HG02884 (cell line): ENCODE data around the gene ADH5.
"Not testable (repeated sequence)": the region's sequence is repeated elsewhere in the genome, so short reads cannot be mapped to it uniquely, and the experiment has no call there.

Experiments
- ATAC-seq: cut with Tn5 transposase; IDR thresholded peaks from one replicate; pipeline ENCODE4 v1.9.1; 2021; ENCODE audit warnings: mild to moderate bottlenecking, moderate library complexity; ENCODE audit not compliant: unreplicated experiment

The ADH5 gene

GRCh38 chr4:99088023-99088449, 552 bp downstream of the ADH5 start:
- ATAC-seq, result peak; percentile 19

- ATAC-seq, result no peak
Measured at GRCh38 chr4:99084595-99084994, 4.0 kb downstream of the ADH5 start.

- no peak for ATAC-seq
Measured at GRCh38 chr4:99082192-99082591, 6.4 kb downstream of the ADH5 start.

- not testable (repeated sequence) for ATAC-seq
Measured at GRCh38 chr4:99080869-99081268, 7.7 kb downstream of the ADH5 start.

- no peak for ATAC-seq
Measured at GRCh38 chr4:99079625-99080295, 8.8 kb downstream of the ADH5 start.

- no peak for ATAC-seq
Measured at GRCh38 chr4:99078931-99079624, 9.5 kb downstream of the ADH5 start.

GRCh38 chr4:99078336-99078735, 10.3 kb downstream of the ADH5 start:
- no peak for ATAC-seq

- no peak for ATAC-seq
Measured at GRCh38 chr4:99077177-99077576, 11.4 kb downstream of the ADH5 start.

GRCh38 chr4:99076292-99076976, 12.2 kb downstream of the ADH5 start:
- no peak for ATAC-seq

GRCh38 chr4:99074816-99075215, 13.8 kb downstream of the ADH5 start:
- no peak for ATAC-seq

GRCh38 chr4:99071159-99071558, 17.4 kb downstream of the ADH5 start:
- ATAC-seq, result no peak

GRCh38 chr4:99067617-99068016, 21.0 kb downstream of the ADH5 start:
- no peak for ATAC-seq

GRCh38 chr4:99065521-99065920, 23.1 kb downstream of the ADH5 start:
- ATAC-seq, result not testable (repeated sequence)

- ATAC-seq, result peak; percentile 49
Measured at GRCh38 chr4:99062120-99062519, 26.5 kb downstream of the ADH5 start.

- ATAC-seq, result no peak
Measured at GRCh38 chr4:99061048-99061700, 27.4 kb downstream of the ADH5 start.

- no peak for ATAC-seq
Measured at GRCh38 chr4:99059550-99059949, 29.0 kb downstream of the ADH5 start.

- ATAC-seq, result no peak
Measured at GRCh38 chr4:99058228-99058627, 30.4 kb downstream of the ADH5 start.

GRCh38 chr4:99054428-99054994, 34.1 kb downstream of the ADH5 start:
- peak; percentile 47 for ATAC-seq

- ATAC-seq, result no peak
Measured at GRCh38 chr4:99052902-99053301, 35.7 kb downstream of the ADH5 start.

GRCh38 chr4:99047710-99048109, 40.9 kb downstream of the ADH5 start:
- ATAC-seq, result no peak

GRCh38 chr4:99043346-99043745, 45.2 kb downstream of the ADH5 start:
- no peak for ATAC-seq
